ENCODE data around the gene PCDHGA8. TPM values are rescaled to one million over a fixed set of nuclear protein-coding genes. Genes with fewer than 3 reads are reported as not detected.
A peak's percentile ranks its signal among the peaks of the same experiment; 100 is the strongest.

PCDHGA8 gene
- total and polyA plus RNA-seq, 8 donors: 0.12 to 1.1 (median 0.84) TPM

DNA sequence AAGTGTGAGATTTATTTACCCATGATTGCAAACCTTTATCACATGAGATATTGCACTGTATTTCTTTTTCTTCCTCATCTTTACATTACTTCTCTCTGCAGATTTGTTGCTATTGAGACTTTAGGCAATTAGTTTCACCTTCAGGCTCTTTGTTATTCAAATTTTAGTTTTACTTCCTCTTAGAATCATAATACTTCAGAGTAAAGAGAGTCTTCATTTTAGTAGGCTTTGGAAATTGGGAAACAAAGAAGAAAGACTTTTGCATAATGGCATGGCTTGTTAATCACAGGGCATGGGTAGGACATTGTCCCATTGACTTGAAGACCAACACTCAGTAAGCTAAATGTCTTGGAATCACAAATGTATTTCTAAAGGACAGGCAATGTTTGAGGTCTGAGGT lies 29.7 kb upstream of the PCDHGA8 start:
- no peak for TF ChIP-seq CTCF (IDR thresholded peaks at IDR 0.05)
- Histone ChIP-seq H3K27me3 (peaks cover 0 to 5% (median 0%) of the 10 kb centered on the region in 4 donors), H3K9me3 (peaks cover 0 to 6% (median 0%) of the 10 kb centered on the region in 4 donors), H3K4me1 (no peaks in the 10 kb centered on the region), H3K27ac (no peak overlapping the region), H3K36me3 (no peaks in the 10 kb centered on the region), H3K4me3 (no peak overlapping the region)
- ATAC-seq: no peak
- intact Hi-C loops (cut with DNase I): loop anchor here in 1 of 3 donors (10.0 kb wide), 1 partner anchor 62 kb away; the partner anchor contains the start of gene PCDHGA11
- DNase-seq: no peak
- FAIRE-seq: no peak

DNA sequence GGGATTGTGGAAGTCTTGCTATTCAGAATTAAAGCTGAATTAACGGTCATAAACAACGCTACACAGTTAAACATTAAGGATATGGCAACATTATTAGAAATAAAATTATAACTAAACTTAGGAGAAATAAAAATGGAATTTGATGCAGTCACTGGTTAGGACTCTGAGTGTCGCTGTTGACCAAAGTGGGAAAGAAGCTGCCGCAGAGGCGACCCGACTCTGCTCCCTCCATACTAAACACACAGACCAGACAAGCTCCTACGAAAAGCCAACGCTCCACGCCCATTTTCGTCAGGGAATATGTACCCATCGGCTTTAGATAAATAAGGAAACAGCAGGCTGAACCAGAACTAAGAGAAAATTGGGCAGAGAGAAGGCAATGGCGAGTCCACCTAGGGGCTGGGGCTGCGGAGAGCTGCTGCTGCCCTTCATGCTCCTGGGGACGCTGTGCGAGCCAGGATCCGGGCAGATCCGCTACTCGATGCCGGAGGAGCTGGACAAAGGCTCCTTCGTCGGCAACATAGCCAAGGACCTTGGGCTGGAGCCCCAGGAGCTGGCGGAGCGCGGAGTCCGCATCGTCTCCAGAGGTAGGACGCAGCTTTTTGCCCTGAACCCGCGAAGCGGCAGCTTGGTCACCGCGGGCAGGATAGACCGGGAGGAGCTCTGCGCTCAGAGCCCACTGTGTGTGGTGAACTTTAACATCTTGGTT lies 28.3 kb upstream of the PCDHGA8 start, which contains the start of gene PCDHGA5:
Gene PCDHGA5, plus strand, starts transcription at position 211 of the 709 bp plus-strand sequence. Its CDS starts 169 bp downstream, at position 380.
- intact Hi-C loops (cut with DNase I): loop anchor here in 1 of 3 donors (10.0 kb wide), 1 partner anchor 61 kb away; the partner anchor contains the start of gene PCDHGA11
- TF ChIP-seq CTCF (IDR thresholded peaks at IDR 0.05): no peak
- Histone ChIP-seq H3K4me1 (no peaks in the 10 kb centered on the region), H3K27ac (no peak within 1 kb of the TSS), H3K4me3 (no peak within 1 kb of the TSS), H3K9me3 (peaks cover 0 to 6% (median 2%) of the 10 kb centered on the region in 4 donors), H3K27me3 (peaks cover 0 to 5% (median 0%) of the 10 kb centered on the region in 4 donors), H3K36me3 (no peaks in the 10 kb centered on the region)
- no peak for FAIRE-seq
- 12 to 14% methylated on average over 34 of the region's 34 CpGs for WGBS, 2 donors
- DNase-seq: no peak
- ATAC-seq: no peak

DNA sequence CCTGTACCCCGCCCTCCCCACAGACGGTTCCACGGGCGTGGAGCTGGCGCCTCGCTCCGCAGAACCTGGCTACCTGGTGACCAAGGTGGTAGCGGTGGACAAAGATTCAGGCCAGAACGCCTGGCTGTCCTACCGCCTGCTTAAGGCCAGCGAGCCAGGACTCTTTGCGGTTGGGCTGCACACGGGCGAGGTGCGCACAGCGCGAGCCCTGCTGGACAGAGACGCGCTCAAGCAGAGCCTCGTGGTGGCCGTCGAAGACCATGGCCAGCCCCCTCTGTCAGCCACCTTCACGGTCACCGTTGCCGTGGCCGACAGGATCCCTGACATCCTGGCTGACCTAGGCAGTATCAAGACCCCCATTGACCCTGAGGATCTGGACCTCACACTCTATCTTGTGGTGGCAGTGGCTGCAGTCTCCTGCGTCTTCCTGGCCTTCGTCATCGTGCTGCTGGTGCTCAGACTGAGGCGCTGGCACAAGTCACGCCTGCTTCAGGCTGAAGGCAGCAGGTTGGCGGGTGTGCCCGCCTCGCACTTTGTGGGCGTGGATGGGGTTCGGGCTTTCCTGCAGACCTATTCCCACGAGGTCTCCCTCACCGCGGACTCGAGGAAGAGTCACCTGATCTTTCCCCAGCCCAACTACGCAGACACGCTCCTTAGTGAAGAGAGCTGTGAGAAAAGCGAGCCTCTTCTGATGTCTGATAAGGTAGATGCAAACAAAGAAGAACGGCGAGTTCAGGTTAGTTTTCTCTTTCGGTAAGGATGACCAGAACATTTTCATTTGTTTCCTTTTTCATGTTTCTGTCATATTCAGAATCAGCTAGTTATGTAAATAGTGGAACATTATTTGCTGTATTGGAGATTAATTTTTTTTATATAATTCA lies 26.2 kb upstream of the PCDHGA8 start:
- H3K27ac ChIP-seq: no peak overlapping the region
- ATAC-seq (no peak), FAIRE-seq (no peak), DNase-seq (no peak)
- no peak overlapping the region for H3K4me3 ChIP-seq
- 24 to 26% methylated on average over 44 to 46 of the region's 46 CpGs for WGBS, 2 donors
- H3K27me3 ChIP-seq: peaks cover 0 to 1% (median 0%) of the 10 kb centered on the region in 4 donors
- H3K4me1 ChIP-seq: no peaks in the 10 kb centered on the region
- no peak for TF ChIP-seq CTCF (IDR thresholded peaks at IDR 0.05)
- H3K36me3 ChIP-seq: no peaks in the 10 kb centered on the region
- H3K9me3 ChIP-seq: peaks cover 0 to 6% (median 2%) of the 10 kb centered on the region in 4 donors
- intact Hi-C loops (cut with DNase I): loop anchor here in 1 of 3 donors (10.0 kb wide), 1 partner anchor 59 kb away; the partner anchor contains the start of gene PCDHGA11

GRCh38 chr5:141369994-141370848 lies 22.2 kb upstream of the PCDHGA8 start, which contains the start of gene PCDHGB3:
Gene PCDHGB3, plus strand, starts transcription at chr5:141370242. Its CDS starts 153 bp downstream, at chr5:141370395.
- WGBS, 2 donors: 16 to 20% methylated on average over 32 of the region's 32 CpGs
- ATAC-seq: peak in 3 of 4 donors; percentile 78 to 84 (median 79)
- intact Hi-C loops (cut with DNase I): loop anchor here in 1 of 3 donors (10.0 kb wide), 1 partner anchor 55 kb away; the partner anchor contains the start of gene PCDHGA11
- Histone ChIP-seq H3K27me3 (no peaks in the 10 kb centered on the region), H3K4me3 (peak within 1 kb of the TSS in 1 of 4 donors; percentile 27), H3K36me3 (no peaks in the 10 kb centered on the region), H3K9me3 (peaks cover 0 to 27% (median 4%) of the 10 kb centered on the region in 4 donors), H3K27ac (no peak within 1 kb of the TSS), H3K4me1 (no peaks in the 10 kb centered on the region)
- DNase-seq: no peak
- TF ChIP-seq CTCF (IDR thresholded peaks at IDR 0.05): no peak
- no peak for FAIRE-seq

All from pancreas (tissue), 10 donors.